Osteoblast (primary cell): Measurements from ENCODE around the gene EYS. TPM values are rescaled to one million over a fixed set of nuclear protein-coding genes. Genes with fewer than 3 reads are reported as not detected.
"Not testable (repeated sequence)": the region's sequence is repeated elsewhere in the genome, so short reads cannot be mapped to it uniquely, and the experiment has no call there.

Experiments used
- DNase-seq: peaks from one replicate; pipeline ENCODE4 v3.0.0; 2011; ENCODE audit warnings: low spot score, mixed read lengths; ENCODE audit not compliant: insufficient read length; ENCODE audit errors: missing footprints
- H2AFZ ChIP-seq: 2 replicates; pipeline ENCODE4 v1.6.0; 2011; ENCODE audit warnings: mild to moderate bottlenecking, low read length
- H3K27ac ChIP-seq: 2 replicates; pipeline ENCODE4 v1.5.1; 2011; ENCODE audit warnings: mild to moderate bottlenecking, low read depth, low read length, moderate library complexity
- H3K27me3 ChIP-seq: 2 replicates; pipeline ENCODE4 v1.6.0; 2012; ENCODE audit warnings: mild to moderate bottlenecking, control low read depth, inconsistent platforms, low read length, moderate library complexity; ENCODE audit not compliant: insufficient read depth
- H3K36me3 ChIP-seq: 2 replicates; pipeline ENCODE4 v1.5.1; 2011; ENCODE audit warnings: mild to moderate bottlenecking, low read length, control low read depth, moderate library complexity; ENCODE audit not compliant: insufficient read depth
- H3K4me1 ChIP-seq: 2 replicates; pipeline ENCODE4 v1.5.1; 2011; ENCODE audit warnings: mild to moderate bottlenecking, low read length, control low read depth, moderate library complexity; ENCODE audit not compliant: insufficient read depth
- H3K4me2 ChIP-seq: 2 replicates; pipeline ENCODE4 v1.6.0; 2011; ENCODE audit warnings: mild to moderate bottlenecking, low read length; ENCODE audit not compliant: insufficient read depth
- H3K4me3 ChIP-seq: fragments of 200-600 bp; sonication (generic); 3 replicates; pipeline ENCODE4 v1.5.1; 2012; ENCODE audit warnings: mild to moderate bottlenecking, low read length, inconsistent platforms; ENCODE audit not compliant: insufficient read depth
- H3K79me2 ChIP-seq: 2 replicates; pipeline ENCODE4 v1.6.0; 2012; ENCODE audit warnings: mild to moderate bottlenecking, low read length, control low read depth, inconsistent platforms; ENCODE audit not compliant: insufficient read depth
- H3K9me3 ChIP-seq: 2 replicates; pipeline ENCODE4 v1.5.1; 2011; ENCODE audit warnings: low read depth, low read length, control low read depth
- H4K20me1 ChIP-seq: 2 replicates; pipeline ENCODE4 v1.6.0; 2012; ENCODE audit warnings: mild to moderate bottlenecking, low read length, control low read depth; ENCODE audit not compliant: insufficient read depth
- CTCF ChIP-seq: IDR thresholded peaks from 2 replicates; pipeline ENCODE4 v1.5.1; 2011; ENCODE audit warnings: mild to moderate bottlenecking, low read depth, low read length, moderate library complexity; ENCODE audit errors: extremely low read depth
- total RNA-seq: library from RNA; depleted of rRNA; stranded (reverse); fragments of >200 nt; gene quantifications from 2 replicates; pipeline ENCODE4 v1.2.3, GENCODE V29; 2012

EYS gene
- total RNA-seq, 1 donor, result under 0.01 TPM

GRCh38 chr6:63935732-63936131 is 1771.3 kb downstream of the EYS start:
- H2AFZ ChIP-seq, result no peak overlapping the region

GRCh38 chr6:63933948-63934347 is 1773.1 kb downstream of the EYS start:
- not testable (repeated sequence) for DNase-seq, H3K9me3 ChIP-seq, H2AFZ ChIP-seq, H3K79me2 ChIP-seq, H3K4me2 ChIP-seq, H3K27ac ChIP-seq, H3K36me3 ChIP-seq, H4K20me1 ChIP-seq, H3K27me3 ChIP-seq, H3K4me3 ChIP-seq, H3K4me1 ChIP-seq

More at GRCh38 chr6:63935732-63936131, 1771.3 kb downstream of the EYS start:
- Histone ChIP-seq H3K9me3 (no peaks in the 10 kb centered on the region), H3K4me2 (no peak overlapping the region), H3K27me3 (no peaks in the 10 kb centered on the region), H3K36me3 (no peaks in the 10 kb centered on the region), H3K4me1 (no peaks in the 10 kb centered on the region), H4K20me1 (no peaks in the 10 kb centered on the region), H3K4me3 (no peak overlapping the region), H3K79me2 (no peaks in the 10 kb centered on the region), H3K27ac (no peak overlapping the region)
- no peak for DNase-seq
- TF ChIP-seq CTCF, result no peak

- no peaks in the 10 kb centered on the region for H3K4me1 ChIP-seq
- DNase-seq, result no peak
- H3K4me3 ChIP-seq, result no peak overlapping the region
- no peak for TF ChIP-seq CTCF
- H3K27ac ChIP-seq, result no peak overlapping the region
- H3K27me3 ChIP-seq, result no peaks in the 10 kb centered on the region
- H3K36me3 ChIP-seq, result no peaks in the 10 kb centered on the region
- no peaks in the 10 kb centered on the region for H3K9me3 ChIP-seq
- no peak overlapping the region for H2AFZ ChIP-seq
- no peaks in the 10 kb centered on the region for H3K79me2 ChIP-seq
- H3K4me2 ChIP-seq, result no peak overlapping the region
- H4K20me1 ChIP-seq, result no peaks in the 10 kb centered on the region
Observed at GRCh38 chr6:63930848-63931247, 1776.2 kb downstream of the EYS start.

- Histone ChIP-seq H3K36me3 (no peaks in the 10 kb centered on the region), H4K20me1 (no peaks in the 10 kb centered on the region), H3K9me3 (no peaks in the 10 kb centered on the region), H3K4me2 (no peak overlapping the region), H3K4me3 (no peak overlapping the region), H2AFZ (no peak overlapping the region), H3K27ac (no peak overlapping the region), H3K27me3 (no peaks in the 10 kb centered on the region), H3K4me1 (no peaks in the 10 kb centered on the region), H3K79me2 (no peaks in the 10 kb centered on the region)
- no peak for TF ChIP-seq CTCF
- DNase-seq, result no peak
Observed at GRCh38 chr6:63929111-63929510, 1777.9 kb downstream of the EYS start.
